Kidney capillary endothelial cell (primary cell): ENCODE results near the gene FMN2.

Experiments
- DNase-seq: peaks from one replicate; pipeline ENCODE4 v3.0.0-alpha.2; 2018; ENCODE audit warnings: low spot score

FMN2 gene

GRCh38 chr1:240098534-240098933 is 6.9 kb downstream of the FMN2 start:
- DNase-seq = no peak

- DNase-seq = no peak
Observed at GRCh38 chr1:240099329-240099728, 7.6 kb downstream of the FMN2 start.

- no peak for DNase-seq
Observed at GRCh38 chr1:240099748-240100147, 8.1 kb downstream of the FMN2 start.

GRCh38 chr1:240100371-240100934 is 8.8 kb downstream of the FMN2 start:
- DNase-seq = no peak

GRCh38 chr1:240101306-240101705 is 9.6 kb downstream of the FMN2 start:
- no peak for DNase-seq

- DNase-seq = no peak
Observed at GRCh38 chr1:240101737-240102136, 10.1 kb downstream of the FMN2 start.

- DNase-seq = no peak
Observed at GRCh38 chr1:240104672-240105071, 13.0 kb downstream of the FMN2 start.

- no peak for DNase-seq
Observed at GRCh38 chr1:240107058-240107684, 15.5 kb downstream of the FMN2 start.

- DNase-seq = no peak
Observed at GRCh38 chr1:240109130-240109529, 17.4 kb downstream of the FMN2 start.

- DNase-seq = no peak
Observed at GRCh38 chr1:240109920-240110636, 18.4 kb downstream of the FMN2 start.

- no peak for DNase-seq
Observed at GRCh38 chr1:240111558-240111957, 19.9 kb downstream of the FMN2 start.

GRCh38 chr1:240114222-240114621 is 22.5 kb downstream of the FMN2 start:
- DNase-seq = no peak

GRCh38 chr1:240115831-240116230 is 24.1 kb downstream of the FMN2 start:
- DNase-seq = no peak

GRCh38 chr1:240116831-240117769 is 25.4 kb downstream of the FMN2 start:
- DNase-seq = no peak

GRCh38 chr1:240117930-240118329 is 26.2 kb downstream of the FMN2 start:
- no peak for DNase-seq

GRCh38 chr1:240122639-240123613 is 31.2 kb downstream of the FMN2 start:
- DNase-seq = no peak

- DNase-seq = no peak
Observed at GRCh38 chr1:240126821-240127220, 35.1 kb downstream of the FMN2 start.

GRCh38 chr1:240128366-240128765 is 36.7 kb downstream of the FMN2 start:
- no peak for DNase-seq

- DNase-seq = no peak
Observed at GRCh38 chr1:240134113-240134512, 42.4 kb downstream of the FMN2 start.

- DNase-seq = no peak
Observed at GRCh38 chr1:240134596-240134995, 42.9 kb downstream of the FMN2 start.

GRCh38 chr1:240136402-240136801 is 44.7 kb downstream of the FMN2 start:
- no peak for DNase-seq
